ENCODE data around the gene SLC1A5. TPM values are rescaled to one million over a fixed set of nuclear protein-coding genes. Genes with fewer than 3 reads are reported as not detected.
A peak's percentile ranks its signal among the peaks of the same experiment; 100 is the strongest.
"Not testable (repeated sequence)": the region's sequence is repeated elsewhere in the genome, so short reads cannot be mapped to it uniquely, and the experiment has no call there.

SLC1A5 gene
- total RNA-seq, 4 donors from 2014 or later, result 42.8 to 93.6 (median 66.7) TPM

DNA sequence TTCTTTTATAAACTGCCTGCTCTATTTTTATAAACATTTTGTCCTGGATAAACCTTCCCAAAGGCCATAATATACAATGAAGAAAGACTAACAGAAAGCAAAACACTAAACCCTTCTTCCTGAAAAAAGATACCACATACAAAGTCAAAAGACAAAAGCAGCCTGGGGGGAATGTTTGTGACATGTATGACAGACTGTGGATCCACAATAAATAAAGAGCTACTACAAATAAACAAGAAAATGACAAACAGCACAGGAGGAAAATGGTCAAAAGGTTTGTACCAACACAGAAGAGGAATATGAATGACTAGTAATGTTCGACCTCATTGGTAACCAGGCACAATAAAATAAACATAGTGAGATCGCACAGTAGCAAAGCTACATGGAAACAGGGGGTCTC is 42.5 kb upstream of the SLC1A5 start:
- Histone ChIP-seq H3K4me3 (no peak overlapping the region), H3K9me3 (no peaks in the 10 kb centered on the region), H3K4me1 (peaks cover 0 to 6% (median 0%) of the 10 kb centered on the region in 4 donors), H3K27ac (replicated peaks in 1 of 4) (peak overlapping the region in 1 of 4 donors; percentile 2), H3K36me3 (no peaks in the 10 kb centered on the region), H3K27me3 (no peaks in the 10 kb centered on the region)
- TF ChIP-seq EP300 (IDR thresholded peaks at IDR 0.05) (no peak), POLR2AphosphoS5 (IDR thresholded peaks at IDR 0.05) (no peak)
- intact Hi-C loops (cut with DNase I), result no loop called here
- no peak for DNase-seq (ENCODE audit: extremely low spot score)
- WGBS, result 85% methylated on average over 2 of the region's 2 CpGs

DNA sequence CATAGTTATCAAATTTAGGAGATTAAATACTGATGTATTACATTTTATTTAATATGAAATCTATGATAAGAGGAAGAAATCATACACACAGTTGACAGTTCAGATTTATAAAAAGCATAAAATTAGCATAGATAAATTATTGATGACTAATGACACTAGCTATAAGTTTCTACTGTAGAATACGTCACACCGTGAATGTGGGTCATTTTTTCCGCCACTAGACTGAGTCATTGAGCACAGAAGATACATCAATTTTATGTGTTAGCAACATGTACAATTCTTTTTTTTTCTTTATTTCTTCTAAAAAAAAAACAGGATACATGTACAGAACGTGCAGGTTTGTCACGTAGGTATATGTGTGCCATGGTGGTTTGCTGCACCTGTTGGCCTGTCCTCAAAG is 40.1 kb upstream of the SLC1A5 start:
- Histone ChIP-seq H3K4me3 (no peak overlapping the region), H3K27me3 (no peaks in the 10 kb centered on the region), H3K27ac (replicated peaks in 1 of 4) (no peak overlapping the region), H3K36me3 (no peaks in the 10 kb centered on the region), H3K4me1 (no peaks in the 10 kb centered on the region), H3K9me3 (no peaks in the 10 kb centered on the region)
- DNase-seq (ENCODE audit: extremely low spot score), result no peak
- intact Hi-C loops (cut with DNase I), result no loop called here
- WGBS, result 82% methylated on average over 5 of the region's 5 CpGs
- TF ChIP-seq POLR2A (IDR thresholded peaks at IDR 0.05; ENCODE audit: low read depth) (no peak), EP300 (IDR thresholded peaks at IDR 0.05) (no peak), POLR2AphosphoS5 (IDR thresholded peaks at IDR 0.05) (no peak)
- TF ChIP-seq, protein P1, sequence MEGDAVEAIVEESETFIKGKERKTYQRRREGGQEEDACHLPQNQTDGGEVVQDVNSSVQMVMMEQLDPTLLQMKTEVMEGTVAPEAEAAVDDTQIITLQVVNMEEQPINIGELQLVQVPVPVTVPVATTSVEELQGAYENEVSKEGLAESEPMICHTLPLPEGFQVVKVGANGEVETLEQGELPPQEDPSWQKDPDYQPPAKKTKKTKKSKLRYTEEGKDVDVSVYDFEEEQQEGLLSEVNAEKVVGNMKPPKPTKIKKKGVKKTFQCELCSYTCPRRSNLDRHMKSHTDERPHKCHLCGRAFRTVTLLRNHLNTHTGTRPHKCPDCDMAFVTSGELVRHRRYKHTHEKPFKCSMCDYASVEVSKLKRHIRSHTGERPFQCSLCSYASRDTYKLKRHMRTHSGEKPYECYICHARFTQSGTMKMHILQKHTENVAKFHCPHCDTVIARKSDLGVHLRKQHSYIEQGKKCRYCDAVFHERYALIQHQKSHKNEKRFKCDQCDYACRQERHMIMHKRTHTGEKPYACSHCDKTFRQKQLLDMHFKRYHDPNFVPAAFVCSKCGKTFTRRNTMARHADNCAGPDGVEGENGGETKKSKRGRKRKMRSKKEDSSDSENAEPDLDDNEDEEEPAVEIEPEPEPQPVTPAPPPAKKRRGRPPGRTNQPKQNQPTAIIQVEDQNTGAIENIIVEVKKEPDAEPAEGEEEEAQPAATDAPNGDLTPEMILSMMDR (IDR thresholded peaks at IDR 0.05), result no peak

DNA sequence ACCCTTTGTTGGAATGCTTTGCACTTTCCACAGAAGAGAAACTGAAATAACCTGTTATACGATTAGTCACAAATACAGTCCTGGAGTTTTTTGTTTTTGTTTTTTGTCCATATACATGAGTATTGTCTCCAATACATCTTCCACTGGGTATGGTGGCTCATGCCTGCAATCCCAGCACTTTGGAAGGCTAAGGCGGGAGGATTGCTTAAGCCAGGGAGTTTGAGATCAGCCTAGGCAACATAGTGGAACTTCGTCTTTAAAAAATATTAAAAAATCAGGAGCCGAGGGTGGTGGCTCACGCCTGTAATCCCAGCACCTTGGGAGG is 37.3 kb upstream of the SLC1A5 start:
- H3K27ac ChIP-seq (replicated peaks in 1 of 4), result no peak overlapping the region
- no peak for TF ChIP-seq POLR2A (IDR thresholded peaks at IDR 0.05; ENCODE audit: low read depth)
- TF ChIP-seq POLR2AphosphoS5 (IDR thresholded peaks at IDR 0.05), result no peak
- no peak for TF ChIP-seq EP300 (IDR thresholded peaks at IDR 0.05)
- TF ChIP-seq, protein P1 (IDR thresholded peaks at IDR 0.05), result no peak
- H3K9me3 ChIP-seq, result no peaks in the 10 kb centered on the region
- H3K36me3 ChIP-seq, result no peaks in the 10 kb centered on the region
- H3K4me1 ChIP-seq, result peaks cover 0 to 8% (median 6%) of the 10 kb centered on the region in 4 donors
- intact Hi-C loops (cut with DNase I), result no loop called here
- H3K4me3 ChIP-seq, result no peak overlapping the region
- no peak for DNase-seq (ENCODE audit: extremely low spot score)
- no peaks in the 10 kb centered on the region for H3K27me3 ChIP-seq
- WGBS, result 87% methylated on average over 5 of the region's 5 CpGs

DNA sequence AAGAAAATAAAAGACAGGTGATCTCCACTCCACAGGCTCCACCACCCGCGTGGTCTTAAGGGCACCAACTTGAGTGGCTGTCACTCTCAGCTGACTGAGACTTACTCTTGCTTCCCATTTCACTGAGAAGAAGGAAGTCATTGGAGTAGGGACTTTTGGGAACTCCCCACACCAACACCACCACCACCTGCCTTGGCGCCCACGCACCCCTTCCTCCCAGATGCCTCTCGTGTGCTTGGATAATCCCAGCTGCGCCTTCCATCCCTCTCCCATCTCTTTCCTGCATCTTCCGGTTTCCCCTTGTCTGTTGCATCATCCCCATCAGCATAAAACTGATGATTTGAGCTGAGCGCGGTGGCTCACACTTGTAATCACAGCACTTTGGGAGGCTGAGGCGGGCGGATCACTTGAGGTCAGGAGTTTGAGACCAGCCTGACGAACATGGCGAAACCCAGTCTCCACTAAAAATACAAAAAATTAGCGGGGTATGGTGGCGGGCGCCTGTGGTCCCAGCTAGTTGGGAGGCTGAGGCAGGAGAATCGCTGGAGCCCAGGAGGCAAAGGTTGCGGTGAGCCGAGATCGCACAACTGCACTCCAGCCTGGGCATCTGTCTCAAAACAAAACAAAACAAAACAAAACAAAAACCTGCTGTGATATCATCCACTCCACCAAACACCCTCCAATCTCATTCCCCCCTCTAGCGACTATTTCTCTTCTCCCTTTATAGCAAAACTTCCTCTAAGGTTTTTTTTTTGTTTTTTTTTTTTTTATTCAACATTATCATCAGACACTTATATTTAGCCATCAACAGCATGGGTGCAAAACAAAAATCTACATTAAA is 36.7 kb upstream of the SLC1A5 start:
- DNase-seq (ENCODE audit: extremely low spot score), result no peak
- peaks cover 0 to 8% (median 6%) of the 10 kb centered on the region in 4 donors for H3K4me1 ChIP-seq
- WGBS, result 89% methylated on average over 21 of the region's 21 CpGs
- no peaks in the 10 kb centered on the region for H3K9me3 ChIP-seq
- no peak overlapping the region for H3K4me3 ChIP-seq
- no peaks in the 10 kb centered on the region for H3K36me3 ChIP-seq
- TF ChIP-seq POLR2AphosphoS5 (IDR thresholded peaks at IDR 0.05), result no peak
- TF ChIP-seq, protein P1 (IDR thresholded peaks at IDR 0.05), result no peak
- no peak for TF ChIP-seq POLR2A (IDR thresholded peaks at IDR 0.05; ENCODE audit: low read depth)
- TF ChIP-seq EP300 (IDR thresholded peaks at IDR 0.05), result no peak
- no peaks in the 10 kb centered on the region for H3K27me3 ChIP-seq
- intact Hi-C loops (cut with DNase I), result no loop called here
- no peak overlapping the region for H3K27ac ChIP-seq (replicated peaks in 1 of 4)

DNA sequence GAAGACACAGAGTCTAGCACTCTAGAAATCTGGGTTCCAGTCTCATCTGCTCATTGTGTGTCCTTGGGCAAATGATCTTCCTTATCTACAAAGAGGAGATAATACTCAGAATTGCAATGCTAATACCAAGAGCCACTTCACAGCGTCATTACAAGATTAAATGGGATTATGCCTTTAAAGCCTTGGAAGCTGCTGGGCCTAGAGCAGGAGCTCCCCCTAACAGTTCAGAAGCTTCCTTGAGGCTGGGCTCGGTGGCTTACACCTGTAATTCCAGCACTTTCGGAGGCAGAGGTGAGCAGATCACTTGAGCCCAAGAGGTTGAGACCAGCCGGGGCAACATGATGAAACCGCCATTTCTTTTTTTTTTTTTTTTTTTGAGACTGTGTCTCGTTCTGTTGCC is 34.7 kb upstream of the SLC1A5 start:
- Histone ChIP-seq H3K27ac (replicated peaks in 1 of 4) (no peak overlapping the region), H3K36me3 (no peaks in the 10 kb centered on the region), H3K4me1 (peaks cover 0 to 8% (median 6%) of the 10 kb centered on the region in 4 donors), H3K27me3 (no peaks in the 10 kb centered on the region), H3K4me3 (no peak overlapping the region), H3K9me3 (no peaks in the 10 kb centered on the region)
- 87% methylated on average over 6 of the region's 6 CpGs for WGBS
- TF ChIP-seq, protein P1 (IDR thresholded peaks at IDR 0.05), result no peak
- TF ChIP-seq EP300 (IDR thresholded peaks at IDR 0.05) (no peak), POLR2AphosphoS5 (IDR thresholded peaks at IDR 0.05) (no peak), POLR2A (IDR thresholded peaks at IDR 0.05; ENCODE audit: low read depth) (no peak)
- intact Hi-C loops (cut with DNase I), result no loop called here
- no peak for DNase-seq (ENCODE audit: extremely low spot score)

DNA sequence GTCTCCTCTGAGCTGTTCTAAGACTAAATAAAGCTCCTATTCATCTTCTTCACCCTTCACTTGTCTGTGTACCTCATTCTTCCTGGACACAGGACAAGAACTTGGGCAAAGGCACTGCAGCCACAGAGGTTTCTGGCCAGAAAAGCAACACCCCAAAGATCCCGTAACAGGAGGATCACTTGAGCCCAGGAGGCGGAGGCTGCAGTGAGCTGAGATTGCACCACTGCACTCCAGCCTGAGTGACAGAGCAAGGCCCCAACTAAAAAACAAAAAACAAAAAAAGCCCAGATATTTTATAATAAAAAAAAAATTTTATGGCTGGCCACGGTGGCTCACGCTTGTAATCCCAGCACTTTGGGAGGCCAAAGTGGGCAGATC is 34.0 kb upstream of the SLC1A5 start:
- 91% methylated on average over 4 of the region's 4 CpGs for WGBS
- H3K36me3 ChIP-seq; H3K4me3 ChIP-seq; H3K4me1 ChIP-seq; H3K9me3 ChIP-seq; intact Hi-C loops (cut with DNase I); H3K27me3 ChIP-seq; DNase-seq (ENCODE audit: extremely low spot score): not testable (repeated sequence)
- peak overlapping the region in 1 of 4 donors; percentile 39 for H3K27ac ChIP-seq (replicated peaks in 1 of 4)
